ENCODE measurements around the gene FBXW5. TPM values are rescaled to one million over a fixed set of nuclear protein-coding genes. Genes with fewer than 3 reads are reported as not detected.

Gene FBXW5
- total RNA-seq, 2 donors from 2014 or later: 64.2 to 76.5 TPM

- Histone ChIP-seq H3K9ac (ENCODE audit: extremely low read depth, low read length, poor library complexity, severe bottlenecking) (no peak overlapping the region), H3K4me3 (ENCODE audit: low read length) (no peak overlapping the region), H3K27ac (ENCODE audit: low read depth, low read length) (no peak overlapping the region), H3K9me3 (ENCODE audit: control insufficient read depth, low read length) (no peaks in the 10 kb centered on the region), H3K36me3 (ENCODE audit: control insufficient read depth, insufficient read depth, low read length) (no peaks in the 10 kb centered on the region), H3K4me1 (ENCODE audit: control insufficient read depth, insufficient read depth, low read length) (peaks cover 3% of the 10 kb centered on the region), H3K27me3 (ENCODE audit: control insufficient read depth, insufficient read depth, low read length, poor library complexity, severe bottlenecking) (no peaks in the 10 kb centered on the region)
- Mint-ChIP-seq H3K27ac (no peak overlapping the region), H3K27me3 (ENCODE audit: insufficient read depth) (peaks cover 4% of the 10 kb centered on the region), H3K36me3 (ENCODE audit: low read depth) (no peaks in the 10 kb centered on the region), H3K9me3 (no peaks in the 10 kb centered on the region), H3K4me1 (peaks cover 3% of the 10 kb centered on the region), H3K4me3 (no peak overlapping the region)
- no peak for DNase-seq
- no peak for TF ChIP-seq CTCF (conservative IDR thresholded peaks at IDR 0.05)
- 86 to 87% methylated on average over 8 to 14 of the region's 14 CpGs for WGBS, 2 experiments (ENCODE audit: insufficient coverage in 1 of 2, insufficient read length in 1 of 2)
Measured at GRCh38 chr9:136955202-136955942, 10.8 kb upstream of the FBXW5 start.

- no peak for TF ChIP-seq CTCF (conservative IDR thresholded peaks at IDR 0.05)
- Histone ChIP-seq H3K4me1 (ENCODE audit: control insufficient read depth, insufficient read depth, low read length) (peaks cover 3% of the 10 kb centered on the region), H3K27me3 (ENCODE audit: control insufficient read depth, insufficient read depth, low read length, poor library complexity, severe bottlenecking) (no peaks in the 10 kb centered on the region), H3K4me3 (ENCODE audit: low read length) (no peak overlapping the region), H3K9ac (ENCODE audit: extremely low read depth, low read length, poor library complexity, severe bottlenecking) (no peak overlapping the region), H3K36me3 (ENCODE audit: control insufficient read depth, insufficient read depth, low read length) (no peaks in the 10 kb centered on the region), H3K9me3 (ENCODE audit: control insufficient read depth, low read length) (no peaks in the 10 kb centered on the region), H3K27ac (ENCODE audit: low read depth, low read length) (no peak overlapping the region)
- Mint-ChIP-seq H3K4me1 (peaks cover 4% of the 10 kb centered on the region), H3K27me3 (ENCODE audit: insufficient read depth) (peaks cover 4% of the 10 kb centered on the region), H3K4me3 (no peak overlapping the region), H3K27ac (no peak overlapping the region), H3K9me3 (no peaks in the 10 kb centered on the region), H3K36me3 (ENCODE audit: low read depth) (no peaks in the 10 kb centered on the region)
- WGBS, 2 experiments (ENCODE audit: insufficient coverage in 1 of 2, insufficient read length in 1 of 2): 90 to 97% methylated on average over 16 to 23 of the region's 25 CpGs
- DNase-seq: no peak
Measured at GRCh38 chr9:136954270-136955083, 9.9 kb upstream of the FBXW5 start.

- Histone ChIP-seq H3K4me3 (ENCODE audit: low read length) (no peak overlapping the region), H3K27ac (ENCODE audit: low read depth, low read length) (no peak overlapping the region), H3K27me3 (ENCODE audit: control insufficient read depth, insufficient read depth, low read length, poor library complexity, severe bottlenecking) (no peaks in the 10 kb centered on the region), H3K9ac (ENCODE audit: extremely low read depth, low read length, poor library complexity, severe bottlenecking) (no peak overlapping the region), H3K9me3 (ENCODE audit: control insufficient read depth, low read length) (no peaks in the 10 kb centered on the region), H3K36me3 (ENCODE audit: control insufficient read depth, insufficient read depth, low read length) (no peaks in the 10 kb centered on the region), H3K4me1 (ENCODE audit: control insufficient read depth, insufficient read depth, low read length) (peaks cover 3% of the 10 kb centered on the region)
- Mint-ChIP-seq H3K36me3 (ENCODE audit: low read depth) (no peaks in the 10 kb centered on the region), H3K4me3 (no peak overlapping the region), H3K27me3 (ENCODE audit: insufficient read depth) (peaks cover 4% of the 10 kb centered on the region), H3K27ac (no peak overlapping the region), H3K9me3 (no peaks in the 10 kb centered on the region), H3K4me1 (peaks cover 4% of the 10 kb centered on the region)
- WGBS, 2 experiments (ENCODE audit: insufficient coverage in 1 of 2, insufficient read length in 1 of 2): 87 to 92% methylated on average over 10 to 19 of the region's 19 CpGs
- DNase-seq: no peak
- no peak for TF ChIP-seq CTCF (conservative IDR thresholded peaks at IDR 0.05)
Measured at GRCh38 chr9:136953771-136954269, 9.3 kb upstream of the FBXW5 start.
